Stimulated activated naive CD8-positive, alpha-beta T cell treated with anti-CD3 and anti-CD28 coated beads, Interleukin-15, amount 100 ng/mL, for 72 hours (primary cell): ENCODE results near the gene PIAS3.
A peak's percentile ranks its signal among the peaks of the same experiment; 100 is the strongest.
"Not testable (repeated sequence)": the region's sequence is repeated elsewhere in the genome, so short reads cannot be mapped to it uniquely, and the experiment has no call there.

ENCODE experiments used
- ATAC-seq: fragments of 150-1000 bp; cut with Tn5 transposase; 2 replicates; pipeline ENCODE4 v1.10.0; 2021; ENCODE audit warnings: mild to moderate bottlenecking, moderate library complexity
- DNase-seq, 2 donors: peaks; one replicate each; pipeline ENCODE4 v3.0.0; 2021 to 2022
- H3K27ac Mint-ChIP-seq, 2 donors: one replicate each; pipeline ENCODE4 v1.8.0; 2022; ENCODE audit warnings: mild to moderate bottlenecking in 2 of 2, mixed read lengths in 2 of 2, moderate library complexity in 2 of 2
- H3K27me3 Mint-ChIP-seq: one replicate; pipeline ENCODE4 v1.8.0; 2022; ENCODE audit warnings: mixed read lengths
- H3K4me1 Mint-ChIP-seq: one replicate; pipeline ENCODE4 v1.8.0; 2022; ENCODE audit warnings: mild to moderate bottlenecking, mixed read lengths
- H3K4me3 Mint-ChIP-seq, 2 donors: one replicate each; pipeline ENCODE4 v1.8.0; 2022; ENCODE audit warnings: mild to moderate bottlenecking in 2 of 2, mixed read lengths in 2 of 2, moderate library complexity in 1 of 2
- H3K9me3 Mint-ChIP-seq, 2 donors: one replicate each; pipeline ENCODE4 v1.8.0; 2022; ENCODE audit warnings: mixed read lengths in 2 of 2

The PIAS3 gene

DNA sequence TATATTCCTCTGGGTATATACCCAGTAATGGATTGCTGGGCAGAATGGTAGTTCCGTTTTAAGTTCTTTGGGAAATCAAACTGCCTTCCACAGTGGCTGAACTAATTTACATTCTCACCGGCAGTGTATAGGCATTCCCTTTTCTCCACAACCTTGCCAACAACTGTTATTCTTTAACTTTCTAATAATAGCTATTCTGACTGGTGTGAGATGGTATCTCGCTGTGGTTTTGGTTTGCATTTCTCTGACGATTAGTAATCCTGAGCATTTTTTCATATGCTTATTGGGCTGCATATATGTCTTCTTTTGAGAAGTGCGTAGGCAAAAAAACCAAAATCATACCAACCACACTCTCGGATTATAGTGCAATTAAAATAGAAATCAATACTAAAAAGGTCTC lies 40.8 kb downstream of the PIAS3 start:
- H3K9me3 Mint-ChIP-seq, H3K27ac Mint-ChIP-seq: not testable (repeated sequence)
- ATAC-seq, result peak; percentile 71

DNA sequence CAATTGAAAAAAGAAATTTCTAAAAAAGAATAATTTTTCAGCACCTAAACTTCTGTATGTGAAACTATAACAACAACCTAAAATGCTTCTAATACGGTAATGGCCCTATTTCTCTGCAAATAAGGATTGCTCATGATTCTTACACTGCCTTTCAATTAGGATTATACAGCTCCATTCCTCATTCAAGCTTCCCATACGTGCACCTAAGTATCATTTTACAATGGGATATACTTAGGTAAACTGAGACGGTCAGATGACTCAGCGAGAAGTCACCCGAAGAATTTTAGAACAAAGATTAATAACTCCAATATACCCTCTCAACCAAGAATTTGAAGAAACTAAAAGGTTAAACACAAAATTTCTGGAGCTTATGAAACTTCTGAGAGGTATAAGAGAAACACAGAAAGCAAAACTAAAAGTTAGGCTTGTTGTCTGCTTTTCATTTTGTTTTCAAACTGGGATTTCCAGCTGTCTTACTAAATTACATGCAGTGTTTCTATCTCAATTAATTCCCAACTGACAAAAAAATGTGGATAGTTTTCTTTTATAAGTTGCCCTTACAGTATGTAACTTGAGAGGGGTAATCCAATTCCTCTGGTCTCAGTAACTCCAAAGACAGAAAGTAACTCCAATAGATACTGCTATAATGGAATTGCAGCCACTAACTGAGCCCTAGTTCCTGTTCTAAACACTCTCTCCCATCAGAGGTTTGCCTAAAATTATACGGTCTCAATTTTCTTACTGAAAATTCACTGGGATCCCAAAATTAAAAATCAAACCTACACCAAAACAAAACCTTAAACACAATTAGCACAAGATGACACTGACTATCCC lies 45.7 kb downstream of the PIAS3 start:
- H3K4me1 Mint-ChIP-seq, ATAC-seq, H3K9me3 Mint-ChIP-seq, H3K27me3 Mint-ChIP-seq, DNase-seq, H3K27ac Mint-ChIP-seq: not testable (repeated sequence)
- H3K4me3 Mint-ChIP-seq, result peak overlapping the region in 1 of 2 donors; percentile 65

More for the DNA sequence above, 40.8 kb downstream of the PIAS3 start:
- DNase-seq, H3K4me3 Mint-ChIP-seq, H3K27me3 Mint-ChIP-seq: not testable (repeated sequence)
- peaks cover 18% of the 10 kb centered on the region for H3K4me1 Mint-ChIP-seq

GRCh38 chr1:145806844-145807243 lies 52.0 kb downstream of the PIAS3 start:
- H3K4me3 Mint-ChIP-seq, result no peak overlapping the region
- DNase-seq, result no peak
- no peak overlapping the region for H3K27ac Mint-ChIP-seq
- peaks cover 36% of the 10 kb centered on the region for H3K4me1 Mint-ChIP-seq
- H3K27me3 Mint-ChIP-seq, result no peaks in the 10 kb centered on the region
- H3K9me3 Mint-ChIP-seq, result no peaks in the 10 kb centered on the region
- no peak for ATAC-seq

GRCh38 chr1:145806408-145806807 lies 52.5 kb downstream of the PIAS3 start:
- DNase-seq, result no peak
- H3K4me3 Mint-ChIP-seq, result no peak overlapping the region
- peaks cover 39% of the 10 kb centered on the region for H3K4me1 Mint-ChIP-seq
- ATAC-seq, result no peak
- no peak overlapping the region for H3K27ac Mint-ChIP-seq
- no peaks in the 10 kb centered on the region for H3K27me3 Mint-ChIP-seq
- H3K9me3 Mint-ChIP-seq, result no peaks in the 10 kb centered on the region

GRCh38 chr1:145805057-145805456 lies 53.8 kb downstream of the PIAS3 start:
- H3K27me3 Mint-ChIP-seq, result no peaks in the 10 kb centered on the region
- ATAC-seq, result no peak
- H3K4me3 Mint-ChIP-seq, result no peak overlapping the region
- H3K27ac Mint-ChIP-seq, result no peak overlapping the region
- H3K9me3 Mint-ChIP-seq, result no peaks in the 10 kb centered on the region
- peaks cover 47% of the 10 kb centered on the region for H3K4me1 Mint-ChIP-seq
- no peak for DNase-seq

DNA sequence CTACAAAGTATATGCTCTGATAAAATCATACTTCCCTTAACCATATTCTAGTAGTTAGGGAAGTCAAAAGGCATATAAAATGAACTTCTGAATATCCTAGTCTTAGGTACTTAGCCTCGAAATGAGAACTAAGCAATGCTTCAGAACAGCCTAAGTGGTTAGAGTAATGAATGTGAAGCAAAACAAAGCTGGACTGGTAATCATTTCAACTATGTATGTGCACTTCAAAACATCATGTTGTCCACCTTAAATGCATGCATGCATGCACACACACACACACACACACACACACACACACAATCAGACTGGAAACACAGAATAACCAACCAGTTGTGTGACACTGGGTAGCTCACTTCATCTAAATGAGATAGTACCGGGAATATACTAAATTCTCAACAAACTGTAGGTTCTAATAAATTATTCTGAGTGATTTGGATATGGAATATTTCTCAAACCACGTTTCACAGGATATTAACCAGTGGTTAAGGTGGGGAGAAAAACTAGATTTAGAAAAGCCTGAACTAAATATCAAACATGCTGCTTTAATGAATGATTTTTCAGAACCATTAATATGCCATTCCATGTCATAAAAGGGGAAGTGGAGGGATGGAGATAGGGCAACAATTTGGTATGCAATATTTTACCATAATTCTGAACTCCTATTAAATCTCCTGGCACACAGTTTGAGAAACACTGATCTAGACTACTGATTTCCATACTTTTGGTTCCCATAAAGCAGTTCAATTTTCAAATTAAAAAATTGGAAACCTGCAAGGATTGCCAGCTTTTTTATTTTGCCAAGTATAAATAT lies 54.4 kb downstream of the PIAS3 start:
- no peak overlapping the region for H3K4me3 Mint-ChIP-seq
- H3K27me3 Mint-ChIP-seq, result no peaks in the 10 kb centered on the region
- H3K27ac Mint-ChIP-seq, result no peak overlapping the region
- DNase-seq (no peak), ATAC-seq (no peak)
- H3K9me3 Mint-ChIP-seq, result no peaks in the 10 kb centered on the region
- H3K4me1 Mint-ChIP-seq, result peaks cover 53% of the 10 kb centered on the region

- peaks cover 24 to 25% of the 10 kb centered on the region in 2 donors for H3K9me3 Mint-ChIP-seq
- H3K27me3 Mint-ChIP-seq, result no peaks in the 10 kb centered on the region
- H3K4me3 Mint-ChIP-seq, result no peak overlapping the region
- DNase-seq, result no peak
- H3K4me1 Mint-ChIP-seq, result peaks cover 49% of the 10 kb centered on the region
- no peak for ATAC-seq
- no peak overlapping the region for H3K27ac Mint-ChIP-seq
Observed at GRCh38 chr1:145799806-145800205, 59.1 kb downstream of the PIAS3 start.
